ENCODE data around the gene FCF1. TPM values are rescaled to one million over a fixed set of nuclear protein-coding genes. Genes with fewer than 3 reads are reported as not detected.

The FCF1 gene
- total and polyA plus RNA-seq, 9 of the 15 experiments (the other 6 are each of a cell fraction or from before 2014, with no cell fraction given): 6.8 to 91.9 (median 40.0) TPM

DNA sequence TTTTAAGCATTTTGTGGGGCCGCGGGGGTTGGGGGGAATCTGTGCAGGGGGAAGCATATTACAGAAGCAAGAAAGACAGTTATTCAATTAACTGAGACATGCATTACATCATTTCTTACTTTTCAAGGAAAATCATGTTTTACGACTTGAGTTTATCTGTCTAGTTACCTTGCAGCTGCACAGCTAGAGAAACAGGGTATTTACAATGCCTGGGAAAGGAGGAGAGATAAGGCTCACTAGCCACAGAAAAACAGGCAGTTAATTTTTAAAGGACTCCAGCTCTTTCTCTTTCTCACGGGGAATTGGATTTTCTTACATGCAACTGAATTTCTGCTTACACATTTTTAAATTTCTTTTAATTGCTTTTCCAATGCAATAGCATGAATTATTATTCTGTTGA lies 22.2 kb downstream of the FCF1 start (continued):
- TF ChIP-seq ZNF121 (CRISPR knock-in tag; conservative IDR thresholded peaks at IDR 0.05) (no peak), ZNF212 (CRISPR knock-in tag; IDR thresholded peaks at IDR 0.05) (no peak), SIRT6 (IDR thresholded peaks at IDR 0.05; ENCODE audit: low read depth, low read length) (no peak), ZNF668 (CRISPR knock-in tag; IDR thresholded peaks at IDR 0.05) (no peak), PML (IDR thresholded peaks at IDR 0.05; ENCODE audit: low read length) (peak; percentile 69), HEY1 (CRISPR knock-in tag; IDR thresholded peaks at IDR 0.05; ENCODE audit: borderline replicate concordance) (no peak), SMC3 (conservative IDR thresholded peaks at IDR 0.05; ENCODE audit: insufficient read depth, low read depth, low read length) (no peak), NFIC (IDR thresholded peaks at IDR 0.05) (peak; percentile 52; the same call in 1 of the 2 replicates), CCNT2 (IDR thresholded peaks at IDR 0.05; ENCODE audit: borderline replicate concordance, extremely low read depth, insufficient read length, low read depth, low read length) (peak; percentile 40), KLF6 (CRISPR knock-in tag; IDR thresholded peaks at IDR 0.05; ENCODE audit: borderline replicate concordance) (no peak), MYNN (IDR thresholded peaks at IDR 0.05) (no peak), MYNN (CRISPR knock-in tag; IDR thresholded peaks at IDR 0.05) (no peak), ZNF277 (CRISPR knock-in tag; IDR thresholded peaks at IDR 0.05; ENCODE audit: borderline replicate concordance) (no peak), POLR2H (tag; IDR thresholded peaks at IDR 0.05; ENCODE audit: low read depth) (no peak), CBFA2T2 (conservative IDR thresholded peaks at IDR 0.05) (peak; percentile 80), KDM2B (CRISPR knock-in tag; IDR thresholded peaks at IDR 0.05) (no peak), NR1H2 (CRISPR knock-in tag; IDR thresholded peaks at IDR 0.05) (no peak), PBX2 (CRISPR knock-in tag; IDR thresholded peaks at IDR 0.05; ENCODE audit: low read depth) (no peak), PBX2 (tag; conservative IDR thresholded peaks at IDR 0.05; ENCODE audit: low read depth) (no peak), HMGN3 (IDR thresholded peaks at IDR 0.05; ENCODE audit: borderline replicate concordance, extremely low read depth, insufficient read length, low read depth, low read length) (no peak), FOXK2 (conservative IDR thresholded peaks at IDR 0.05 in 1 of 2, IDR thresholded peaks at IDR 0.05 in 1 of 2; ENCODE audit: low read depth in 2 of 2) (peak; percentile 56 to 66; a peak in 2 of 4 replicates), PURB (CRISPR knock-in tag; IDR thresholded peaks at IDR 0.05; ENCODE audit: low read depth) (no peak), ZNF696 (CRISPR knock-in tag; conservative IDR thresholded peaks at IDR 0.05) (no peak), NFXL1 (CRISPR knock-in tag; IDR thresholded peaks at IDR 0.05) (no peak)
- TF ChIP-seq, protein P1, sequence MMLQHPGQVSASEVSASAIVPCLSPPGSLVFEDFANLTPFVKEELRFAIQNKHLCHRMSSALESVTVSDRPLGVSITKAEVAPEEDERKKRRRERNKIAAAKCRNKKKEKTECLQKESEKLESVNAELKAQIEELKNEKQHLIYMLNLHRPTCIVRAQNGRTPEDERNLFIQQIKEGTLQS (IDR thresholded peaks at IDR 0.05): peak; percentile 82
- TF ChIP-seq, protein P1 (CRISPR knock-in tag; conservative IDR thresholded peaks at IDR 0.05): no peak
